A172 (cell line): ENCODE measurements around the gene LRRC56. TPM values are rescaled to one million over a fixed set of nuclear protein-coding genes. Genes with fewer than 3 reads are reported as not detected.
"Not testable (repeated sequence)": the region's sequence is repeated elsewhere in the genome, so short reads cannot be mapped to it uniquely, and the experiment has no call there.

ENCODE experiments used
- DNase-seq: peaks from one replicate; pipeline ENCODE4 v3.0.0-alpha.2; 2015; ENCODE audit warnings: low spot score
- total RNA-seq: library from RNA; depleted of rRNA; stranded (reverse); fragments of >200 nt; shearing (Covaris generic); gene quantifications from 2 replicates; pipeline ENCODE4 v1.2.3, GENCODE V29; 2014

LRRC56 gene
- total RNA-seq, 1 experiment from 2014 or later, result not detected

DNA sequence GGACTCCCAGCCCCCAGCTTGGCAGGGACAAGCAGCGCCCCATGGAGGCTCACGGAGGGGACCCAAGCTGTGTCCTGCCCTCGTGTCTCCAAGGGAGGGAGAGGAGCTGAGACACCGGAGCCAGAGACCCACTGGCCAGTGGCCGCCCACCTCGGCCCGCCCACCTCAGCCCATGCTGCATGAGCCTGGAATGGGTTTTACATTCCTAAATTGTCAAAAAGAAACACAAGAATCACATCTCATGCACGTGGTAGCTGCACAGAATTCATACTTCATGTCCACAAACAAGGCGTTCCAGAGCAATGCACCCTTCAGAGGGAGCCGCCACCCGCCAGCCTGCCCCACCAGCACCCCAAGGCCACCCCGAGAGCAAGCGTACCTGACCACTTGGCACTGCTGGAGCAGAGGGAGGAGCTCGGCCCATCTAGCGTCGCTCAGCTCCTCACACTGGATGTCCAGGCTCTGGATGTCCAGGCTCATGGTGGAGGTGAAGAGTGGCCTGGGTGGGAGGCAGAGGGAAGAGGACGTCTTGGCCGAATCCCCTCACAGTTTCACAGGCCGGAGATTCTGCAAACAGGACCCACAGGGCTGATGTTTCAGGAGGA is 35.5 kb upstream of the LRRC56 start:
- no peak for DNase-seq

DNA sequence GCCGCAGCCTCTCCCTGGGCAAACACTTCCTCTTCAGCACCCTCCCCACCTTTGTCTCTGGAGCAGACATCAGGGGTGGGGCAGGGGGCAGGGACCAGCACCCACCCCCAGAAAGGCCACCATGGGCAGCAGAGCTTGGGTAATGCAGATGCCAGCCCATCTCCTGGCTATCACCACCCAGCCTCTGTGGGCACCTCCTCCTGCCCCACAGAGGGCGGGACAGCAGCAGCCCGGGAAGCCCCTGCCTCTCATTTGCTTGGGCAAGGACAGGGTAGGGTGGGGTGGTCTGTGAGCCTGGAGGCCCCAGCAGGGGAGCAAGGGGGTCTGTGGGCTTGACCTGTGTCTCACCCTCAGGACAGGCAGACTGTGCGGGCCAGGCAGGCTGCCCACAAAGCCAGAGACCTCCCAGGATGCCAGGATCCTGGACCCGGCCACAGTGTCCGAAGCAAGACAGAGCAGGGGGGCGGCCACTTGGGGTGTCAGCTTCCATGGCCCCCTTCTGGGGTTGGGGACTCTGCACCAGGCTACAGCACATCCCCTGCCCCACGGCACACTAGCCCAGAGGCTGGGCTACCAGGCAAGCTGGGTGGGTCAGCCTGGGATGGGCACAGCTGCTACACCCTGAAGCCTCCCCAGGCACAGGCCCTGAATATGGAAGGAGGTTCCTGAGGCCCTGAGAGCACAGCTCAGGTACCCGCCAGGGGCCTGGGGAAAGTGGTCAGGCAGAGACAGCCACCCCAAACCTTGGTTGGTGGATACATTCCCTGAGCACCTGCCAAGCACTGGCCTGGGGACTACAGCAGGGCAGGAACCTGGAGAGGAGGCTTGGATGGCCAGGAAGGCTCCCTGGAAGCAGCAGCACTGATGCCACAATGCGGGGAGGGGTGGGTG is 34.8 kb upstream of the LRRC56 start:
- no peak for DNase-seq

DNA sequence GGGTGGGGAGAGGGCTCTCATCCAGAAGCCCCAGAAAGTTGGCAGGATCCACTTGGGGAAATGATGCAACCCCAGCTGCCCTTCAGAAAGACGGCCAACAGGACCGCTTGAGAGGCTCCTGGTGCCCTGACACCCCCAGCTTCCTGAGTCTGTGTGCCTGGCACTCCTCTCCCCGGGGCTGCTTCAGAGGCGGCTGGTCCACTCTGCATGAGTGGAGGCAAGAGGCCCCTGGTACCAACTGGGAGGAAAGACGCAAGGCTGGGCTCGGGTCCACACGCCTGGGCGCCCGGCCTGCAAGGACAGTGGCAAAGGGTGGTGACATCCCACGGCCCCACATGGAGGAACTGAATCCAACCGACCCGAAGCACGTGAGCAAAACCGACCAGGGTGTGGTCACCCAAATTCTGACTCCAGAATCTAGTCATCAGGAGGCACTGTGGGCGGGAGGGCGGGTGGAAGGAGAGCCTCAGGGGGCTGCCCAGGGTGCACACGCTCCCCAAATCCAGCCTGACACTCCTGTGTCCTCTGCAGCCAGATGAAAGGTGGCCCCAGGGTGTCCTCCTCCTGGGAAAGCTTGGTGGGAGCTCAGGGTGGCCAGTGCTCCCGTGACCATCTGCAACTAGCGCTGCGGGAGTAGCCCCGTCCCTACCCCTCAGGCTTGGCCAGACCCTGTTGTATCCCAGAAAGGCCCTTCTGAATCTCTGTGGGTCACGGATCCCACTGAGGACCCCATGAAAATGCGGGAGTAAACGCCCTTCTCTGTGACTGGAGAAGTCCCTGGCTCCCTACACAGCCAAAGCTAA is 33.9 kb upstream of the LRRC56 start:
- DNase-seq, result no peak

DNA sequence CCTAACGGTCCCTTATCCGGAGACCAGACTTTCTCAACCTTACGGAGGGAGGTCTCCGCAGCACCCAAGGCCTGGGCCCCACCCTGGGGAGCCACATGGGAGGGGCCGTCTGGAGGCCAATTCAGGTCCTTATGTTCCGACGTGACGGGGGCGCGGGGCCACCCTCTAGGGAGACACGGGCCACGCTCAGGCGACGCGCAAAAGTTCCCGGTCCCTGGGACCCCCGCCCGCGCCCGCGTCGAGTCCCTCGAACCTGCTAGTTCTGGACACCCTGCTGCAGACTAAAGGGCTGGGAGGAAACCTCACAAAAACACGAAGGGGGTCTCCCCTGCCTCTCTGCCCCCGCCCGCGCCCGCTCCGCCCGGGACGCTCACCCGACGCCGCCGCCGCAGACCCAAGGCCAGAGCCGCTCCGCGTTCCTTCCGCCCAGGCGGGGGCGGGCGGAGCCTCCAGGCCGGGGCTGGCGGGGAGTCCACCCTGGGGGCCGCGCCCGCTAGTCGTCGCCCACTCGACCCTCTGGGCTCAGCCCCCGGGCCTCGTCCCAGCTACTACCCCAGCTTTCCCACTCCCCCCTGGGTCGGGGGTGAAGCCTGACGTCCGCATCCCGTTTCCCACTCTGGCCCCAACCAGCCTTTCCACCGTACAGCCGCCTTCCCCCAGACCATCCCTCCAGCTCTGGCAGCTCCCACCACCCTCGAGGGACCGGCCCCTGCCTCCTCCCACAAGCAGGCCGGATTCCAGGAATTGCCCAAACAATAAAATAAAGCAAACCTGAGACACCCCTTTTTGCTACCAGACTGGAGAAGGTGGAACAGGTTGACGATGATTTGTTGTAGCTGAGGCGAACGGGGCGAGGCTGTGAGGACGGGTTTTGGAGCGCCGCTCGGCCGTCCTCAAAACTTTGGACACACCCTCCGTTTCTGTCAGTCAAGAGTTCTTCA is 33.0 kb upstream of the LRRC56 start:
- DNase-seq, result no peak

DNA sequence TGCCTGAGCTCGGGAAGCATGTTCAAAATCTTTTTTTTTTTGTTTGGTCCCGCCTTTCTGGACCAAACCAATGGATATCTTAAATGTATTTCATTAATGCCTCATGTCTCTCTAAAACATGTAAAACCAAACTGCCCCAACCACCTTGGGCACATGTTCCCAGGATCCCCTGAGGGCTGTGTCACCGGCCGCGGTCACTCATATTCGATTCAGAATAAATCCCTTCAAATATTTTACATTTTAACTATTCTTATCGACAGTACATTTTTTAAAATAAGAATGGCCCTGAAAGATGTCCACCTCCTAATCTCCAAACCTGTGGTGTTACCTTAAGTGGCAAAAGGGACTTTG is 32.4 kb upstream of the LRRC56 start:
- no peak for DNase-seq

DNA sequence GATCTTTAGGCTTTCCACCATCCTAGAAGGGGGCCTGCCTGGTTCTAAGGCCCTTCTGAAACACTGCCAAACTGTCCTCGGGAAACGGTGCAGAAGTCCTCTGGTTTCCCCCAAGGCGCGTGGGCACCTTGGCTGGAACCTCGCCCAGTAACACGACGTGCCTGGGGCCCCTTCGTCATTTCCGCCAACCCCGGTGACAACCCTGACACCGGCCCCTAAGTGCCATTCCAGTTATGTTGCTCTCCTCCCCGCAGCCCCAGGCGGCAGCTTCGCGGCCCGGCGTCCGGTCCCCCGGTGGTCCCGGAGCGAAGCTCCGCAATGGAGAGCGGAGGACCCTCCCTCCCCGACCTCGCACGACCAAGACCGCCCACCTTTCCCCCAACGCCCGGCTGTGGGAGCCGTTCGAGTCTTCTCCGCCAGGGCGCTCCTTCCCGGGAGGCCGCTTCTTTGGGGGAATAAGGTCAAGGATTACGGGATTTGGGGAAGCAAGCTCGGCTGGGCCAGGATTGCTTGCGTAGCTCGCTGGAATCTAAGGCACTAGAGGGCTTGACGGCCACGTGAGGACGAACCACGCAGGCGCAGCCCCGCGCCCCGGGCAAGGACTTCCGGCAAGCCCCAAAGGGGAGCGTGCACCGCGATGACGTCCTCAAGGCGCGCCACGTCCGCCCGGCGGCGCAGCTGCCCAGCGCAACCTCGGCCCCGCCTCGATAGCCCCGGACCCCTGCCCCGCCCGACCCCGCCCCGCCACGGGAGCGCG is 30.9 kb upstream of the LRRC56 start:
- DNase-seq, result peak; percentile 95

DNA sequence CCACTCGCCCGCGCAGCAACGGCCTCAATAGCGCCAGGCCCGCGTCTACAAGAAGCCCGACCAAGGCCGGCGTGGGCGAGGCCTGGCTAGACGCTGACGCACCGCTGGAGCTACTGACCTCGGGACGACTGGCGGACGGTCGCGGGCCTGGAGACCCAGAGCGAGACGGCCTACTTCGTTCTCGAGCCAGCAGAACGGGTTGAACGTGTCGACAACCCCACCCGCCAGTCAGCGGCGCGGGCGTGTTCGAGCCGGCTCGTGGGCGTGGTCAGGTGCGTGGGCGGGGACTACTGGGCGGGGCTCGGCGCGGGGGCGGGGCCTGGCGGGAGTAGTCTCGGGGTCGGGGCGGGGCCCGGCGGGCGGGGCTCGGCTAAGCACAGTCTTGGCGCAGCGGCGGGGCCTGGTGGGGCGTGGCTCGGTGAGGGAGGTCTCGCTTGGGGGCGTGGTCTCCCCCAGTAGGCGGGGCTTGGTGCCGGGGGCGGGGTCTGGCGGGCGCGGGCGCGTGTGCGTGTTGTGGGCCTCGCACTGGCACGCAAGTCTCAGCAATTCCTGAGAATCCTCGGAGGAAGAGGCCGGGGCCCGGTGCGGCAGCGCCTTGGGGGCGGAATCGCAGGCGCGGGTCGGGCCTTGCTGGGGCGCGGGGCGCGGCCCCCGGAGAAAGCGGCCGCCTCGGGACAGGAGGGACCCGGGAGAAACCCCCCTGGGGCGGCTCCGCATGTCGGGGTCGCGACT is 30.2 kb upstream of the LRRC56 start, which contains the start of gene RNH1:
Gene RNH1, minus strand, starts transcription at position 248 of the 732 bp plus-strand sequence. CDS start 5,080 bp downstream, outside the sequence.
- DNase-seq, result peak; percentile 80

DNA sequence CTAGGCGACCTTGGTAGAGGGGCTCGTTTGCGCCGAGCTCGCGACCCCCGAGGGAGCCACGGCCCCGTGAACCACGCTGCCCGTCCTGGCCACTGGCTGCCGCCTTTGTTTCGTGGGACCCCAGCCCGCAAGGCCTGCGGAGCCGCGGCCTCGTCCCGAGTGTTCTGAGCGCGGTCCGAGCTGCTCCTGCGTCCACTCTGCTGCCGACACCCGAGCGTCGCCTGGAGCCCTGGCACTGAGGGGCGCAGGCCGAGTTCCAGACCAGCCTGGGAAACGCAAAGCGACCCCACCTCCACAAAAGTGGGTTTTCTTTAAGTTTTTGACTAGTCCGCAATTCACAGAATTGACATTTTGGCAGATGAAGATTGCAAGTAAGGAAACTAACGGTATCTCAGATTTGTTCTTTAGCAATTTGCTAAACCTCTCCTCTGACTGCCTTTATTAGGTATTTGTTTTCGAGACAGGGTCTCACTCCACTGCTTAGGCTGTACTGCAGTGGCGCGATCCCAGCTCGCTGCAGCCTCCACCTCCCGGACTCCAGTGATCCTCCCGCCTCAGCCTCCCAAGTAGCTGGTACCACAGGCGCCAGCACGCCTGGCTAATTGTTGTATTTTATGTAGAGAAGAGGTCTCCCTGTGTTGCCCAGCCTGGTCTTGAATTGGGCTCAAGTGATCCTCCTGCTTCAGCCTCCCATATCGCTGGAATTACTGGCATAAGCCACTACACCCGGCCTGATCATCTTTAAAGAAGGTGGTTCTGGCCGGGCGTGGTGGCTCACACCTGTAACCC is 29.4 kb upstream of the LRRC56 start:
- no peak for DNase-seq

DNA sequence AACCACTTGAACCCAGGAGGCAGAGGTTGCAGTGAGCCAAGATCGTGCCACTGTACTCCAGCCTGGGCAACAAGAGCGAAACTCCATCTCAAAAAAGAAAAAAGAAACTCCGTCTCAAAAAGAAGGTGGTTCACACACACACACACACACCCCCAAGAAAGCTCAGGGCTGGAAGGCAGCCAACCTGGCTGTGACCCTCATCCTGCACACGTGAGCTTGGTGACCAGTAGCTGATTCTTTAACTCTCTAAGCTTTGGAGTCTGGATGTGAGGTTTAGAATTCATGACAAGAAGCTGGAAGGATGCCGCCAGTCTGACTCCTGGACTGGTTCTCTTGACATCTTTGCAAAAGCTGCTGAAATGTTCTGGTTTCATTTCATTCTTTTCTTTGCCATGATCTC is 28.4 kb upstream of the LRRC56 start:
- no peak for DNase-seq

DNA sequence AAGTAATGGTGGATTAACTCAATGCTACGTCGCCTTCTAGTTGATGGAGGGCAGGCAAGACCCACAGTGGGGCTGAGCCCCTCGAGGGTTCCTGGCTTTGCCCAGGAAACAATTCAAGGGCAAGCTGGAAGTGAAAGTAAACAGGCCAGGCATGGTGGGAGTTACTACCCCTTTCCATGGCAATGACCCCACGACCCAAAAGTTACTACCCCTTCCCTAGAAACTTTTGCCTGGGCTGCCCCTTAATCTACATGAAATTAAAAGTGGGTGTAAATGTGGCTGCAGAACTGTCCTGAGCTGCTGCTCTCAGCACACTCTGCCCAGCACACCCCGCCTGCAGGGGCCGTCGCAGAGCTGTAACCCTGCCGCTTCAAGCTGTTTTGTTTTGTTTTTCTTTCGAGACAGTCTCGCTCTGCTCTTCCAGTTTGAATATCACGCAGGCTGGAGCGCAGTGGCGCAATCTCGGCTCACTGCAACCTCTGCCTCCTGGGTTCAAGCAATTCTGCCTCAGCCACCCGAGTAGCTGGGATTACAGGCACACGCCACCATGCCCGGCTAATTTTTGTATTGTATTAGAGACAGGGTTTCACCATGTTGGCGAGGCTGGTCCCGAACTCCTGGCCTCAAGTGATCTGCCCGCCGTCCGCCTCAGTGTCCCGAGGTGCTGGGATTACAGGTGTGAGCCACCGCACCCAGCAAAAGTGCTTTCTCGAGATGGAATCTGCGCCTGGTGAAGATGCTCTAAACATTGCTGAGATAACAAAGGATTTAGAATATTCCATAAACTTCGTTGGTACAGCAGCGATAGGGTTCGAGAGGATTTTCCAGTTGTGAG is 24.3 kb upstream of the LRRC56 start:
- no peak for DNase-seq

DNA sequence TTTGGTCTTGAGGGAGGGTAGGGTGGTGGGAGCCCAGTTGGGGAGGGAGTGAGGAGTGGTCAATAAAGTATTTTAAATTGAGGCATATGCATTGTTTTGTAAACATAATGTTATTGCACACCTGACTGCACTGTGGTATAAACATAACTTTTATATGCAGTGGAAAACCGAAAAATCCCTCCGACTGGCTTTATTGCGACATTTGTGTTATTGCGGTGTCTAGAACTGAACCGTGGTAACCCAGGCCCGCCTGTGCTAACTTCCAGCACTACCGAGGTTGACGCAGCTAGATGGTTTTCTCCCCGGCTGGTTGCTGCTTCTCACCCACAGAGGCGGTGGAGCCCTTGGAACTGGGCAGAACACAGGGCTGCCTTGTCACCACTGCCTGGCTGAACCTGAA is 22.7 kb upstream of the LRRC56 start:
- no peak for DNase-seq

DNA sequence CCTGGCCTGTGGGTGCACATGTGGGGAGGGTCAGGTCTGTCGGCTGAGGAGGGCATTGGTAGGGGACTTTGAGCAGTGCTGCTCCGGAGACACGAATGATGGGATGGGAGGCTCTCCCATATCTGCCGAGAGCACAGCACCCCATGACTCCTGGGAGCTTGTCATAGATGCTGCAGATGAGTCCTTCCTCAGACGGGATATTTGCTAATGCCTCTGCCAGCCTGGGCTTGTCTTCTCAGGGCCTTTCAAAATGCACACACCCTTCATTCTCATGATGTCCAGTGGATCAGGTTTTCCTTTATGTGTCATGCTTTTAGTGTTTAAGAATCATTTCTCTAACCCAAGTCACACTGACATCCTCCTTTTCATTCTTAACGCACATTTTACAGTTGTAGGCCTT is 22.2 kb upstream of the LRRC56 start:
- DNase-seq, result no peak

DNA sequence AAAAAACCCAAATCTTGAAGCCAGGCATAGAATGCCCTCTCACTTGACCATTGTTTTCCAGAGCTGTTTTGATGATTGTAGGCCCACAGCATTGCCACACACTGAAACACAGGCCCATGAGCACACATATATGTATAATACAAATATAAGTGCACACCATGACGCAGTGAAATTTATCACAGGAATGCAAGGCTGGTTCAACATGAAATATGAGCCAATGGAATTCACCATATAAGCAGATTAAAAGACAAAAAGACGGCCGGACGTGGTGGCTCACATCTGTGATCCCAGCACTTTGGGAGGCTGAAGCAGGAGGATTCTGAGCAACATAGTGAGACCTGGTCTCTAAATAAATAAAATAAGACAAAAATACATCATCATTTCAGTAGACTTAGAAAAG is 20.9 kb upstream of the LRRC56 start:
- no peak for DNase-seq

DNA sequence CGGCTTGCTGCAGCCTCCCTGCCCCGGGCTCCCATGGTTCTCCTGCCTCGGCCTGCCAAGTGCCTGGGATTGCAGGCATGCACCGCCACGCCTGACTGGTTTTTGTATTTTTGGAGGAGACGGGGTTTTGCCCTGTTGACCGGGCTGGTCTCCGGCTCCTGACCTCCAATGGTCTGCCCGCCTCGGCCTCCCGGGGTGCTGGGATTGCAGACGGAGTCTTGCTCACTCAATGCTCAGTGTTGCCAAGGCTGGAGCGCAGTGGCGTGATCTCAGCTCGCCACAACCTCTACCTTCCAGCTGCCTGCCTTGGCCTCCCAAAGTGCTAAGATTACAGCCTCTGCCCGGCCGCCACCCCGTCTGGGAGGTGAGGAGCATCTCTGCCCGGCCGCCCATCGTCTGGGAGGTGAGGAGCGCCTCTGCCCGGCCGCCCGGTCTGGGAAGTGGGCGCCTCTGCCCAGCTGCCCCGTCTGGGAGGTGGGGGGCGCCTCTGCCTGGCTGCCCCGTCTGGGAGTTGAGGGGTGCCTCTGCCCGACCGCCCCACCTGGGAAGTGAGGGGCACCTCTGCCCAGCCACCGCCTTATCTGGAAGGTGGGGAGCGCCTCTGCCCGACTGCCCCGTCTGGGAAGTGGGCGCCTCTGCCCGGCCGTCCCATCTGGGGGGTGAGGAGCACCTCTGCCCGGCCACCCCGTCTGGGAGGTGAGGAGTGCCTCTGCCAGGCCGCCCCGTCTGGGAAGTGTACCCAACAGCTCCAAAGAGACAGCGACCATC is 20.2 kb upstream of the LRRC56 start:
- not testable (repeated sequence) for DNase-seq

DNA sequence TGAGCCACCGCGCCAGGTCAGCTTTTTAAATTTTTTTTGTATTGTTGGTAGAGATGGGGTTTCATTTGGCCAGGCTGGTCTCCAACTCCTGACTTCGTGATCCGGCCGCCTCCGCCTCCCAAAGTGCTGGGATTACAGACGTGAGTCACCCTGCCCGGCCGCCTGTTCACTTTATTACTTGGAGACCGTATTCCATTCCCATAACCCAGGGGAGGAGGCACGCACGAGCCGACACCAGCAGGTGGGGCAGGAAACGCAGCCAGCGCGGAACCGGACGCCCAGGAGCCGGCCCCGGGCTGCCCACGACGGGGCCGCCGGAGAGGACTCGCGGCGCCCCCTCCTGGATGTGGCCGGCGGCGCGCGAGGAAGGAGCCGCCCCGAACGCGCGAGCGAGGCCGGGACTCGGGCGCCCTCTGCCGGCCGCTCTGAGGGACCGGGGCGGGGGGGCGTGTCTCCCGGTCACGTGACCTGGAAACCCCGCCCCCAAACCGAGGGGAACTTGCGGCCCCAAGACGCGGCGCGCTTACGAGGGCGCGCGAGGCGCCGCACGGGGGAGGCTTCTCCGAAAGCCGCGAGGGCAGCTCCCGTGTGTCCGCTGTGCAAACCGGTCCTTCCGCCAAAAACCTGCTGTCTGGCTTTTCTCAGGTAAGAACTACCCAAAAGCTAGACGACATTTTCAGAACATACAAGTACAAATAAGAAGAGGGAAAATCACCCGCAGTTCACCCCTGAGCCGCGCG is 18.7 kb upstream of the LRRC56 start:
- no peak for DNase-seq

DNA sequence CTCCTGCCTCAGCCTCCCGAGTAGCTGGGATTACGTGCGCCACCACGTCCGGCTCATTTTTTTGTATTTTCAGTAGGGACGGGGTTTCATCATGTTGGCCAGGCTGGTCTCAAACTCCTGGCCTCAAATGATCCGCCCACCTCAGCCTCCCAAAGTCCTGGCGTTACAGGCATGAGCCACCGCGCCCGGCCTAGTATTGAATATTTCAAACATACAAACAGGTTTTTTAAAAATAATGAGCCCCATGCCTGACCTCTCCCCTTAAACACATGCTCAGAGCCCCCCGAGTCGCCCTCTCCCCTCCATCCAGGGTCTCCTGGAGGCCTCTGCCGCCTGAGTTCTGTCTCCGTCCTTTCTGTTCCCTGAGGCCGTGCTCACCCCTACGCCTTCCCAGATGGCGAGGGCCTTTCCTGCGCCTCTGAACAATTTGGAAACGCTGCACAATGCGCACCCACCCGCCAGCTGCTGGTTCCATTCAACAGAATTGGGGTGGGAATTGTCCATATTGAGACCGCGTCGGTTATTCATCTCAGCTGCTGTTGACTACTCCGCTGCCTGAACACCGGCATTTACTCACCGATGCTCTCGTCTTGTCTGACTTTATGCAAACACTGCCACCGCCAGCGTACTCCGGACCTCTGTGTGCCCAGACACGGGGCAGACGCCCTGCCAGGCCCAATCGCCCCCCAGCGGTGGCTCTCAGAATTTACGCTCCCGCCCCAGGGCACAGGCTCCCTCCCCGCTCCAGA is 16.7 kb upstream of the LRRC56 start:
- DNase-seq, result no peak
